ENCODE measurements around the gene ZNF568. TPM values are rescaled to one million over a fixed set of nuclear protein-coding genes. Genes with fewer than 3 reads are reported as not detected.

ZNF568 gene
- total RNA-seq, 2 experiments from 2014 or later: 0.13 TPM; not detected in 1

DNA sequence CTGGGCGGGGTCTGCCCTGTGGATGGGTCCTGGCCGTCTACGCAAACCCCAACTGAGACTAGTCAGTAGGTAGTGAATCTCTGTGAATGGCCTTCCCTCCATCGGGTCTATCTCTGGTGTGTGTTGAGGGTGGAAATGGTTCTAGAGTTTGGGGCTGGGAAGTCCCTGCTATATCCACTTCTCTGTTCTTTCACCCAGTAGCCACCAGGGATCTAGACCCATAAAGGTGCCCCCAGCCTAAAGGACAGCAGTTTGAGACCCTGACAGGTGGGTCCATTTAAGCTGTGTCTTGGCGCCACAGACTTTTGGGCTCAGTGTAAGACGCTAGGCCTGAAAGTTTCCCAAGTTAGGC lies 57.7 kb downstream of the ZNF568 start:
- H3K27ac ChIP-seq (ENCODE audit: low read depth, low read length, poor library complexity, severe bottlenecking): no peak overlapping the region
- no peaks in the 10 kb centered on the region for H3K36me3 ChIP-seq (ENCODE audit: insufficient read depth, low read length)
- no peaks in the 10 kb centered on the region for H3K4me1 ChIP-seq (ENCODE audit: insufficient read depth, low read length, poor library complexity, severe bottlenecking)
- no peaks in the 10 kb centered on the region for H3K9me3 ChIP-seq (ENCODE audit: low read length)
- no peaks in the 10 kb centered on the region for H3K79me2 ChIP-seq (ENCODE audit: insufficient read depth, low read depth, low read length)
- no peak overlapping the region for H2AFZ ChIP-seq (ENCODE audit: low read length)
- H3K9me2 ChIP-seq (ENCODE audit: insufficient read depth, low read length): no peaks in the 10 kb centered on the region
- BruUV-seq (replicated peaks): no TSS peak
- H3K4me3 ChIP-seq (ENCODE audit: low read depth, low read length, poor library complexity, severe bottlenecking): no peak overlapping the region
- DNase-seq (ENCODE audit: low spot score): no peak
- POLR2A ChIA-PET: no interaction called here
- no peaks in the 10 kb centered on the region for H4K20me1 ChIP-seq (ENCODE audit: insufficient read depth, low read length)
- no peak overlapping the region for H3K4me2 ChIP-seq (ENCODE audit: low read length)
- CTCF ChIA-PET (ENCODE audit: unreplicated experiment): no interaction called here
- intact Hi-C loops (cut with micrococcal nuclease; ENCODE audit: unreplicated experiment): no loop called here
- TF ChIP-seq EZH2phosphoT487 (IDR thresholded peaks at IDR 0.05; ENCODE audit: borderline replicate concordance, low read depth, low read length): no peak
- TF ChIP-seq, protein P1, sequence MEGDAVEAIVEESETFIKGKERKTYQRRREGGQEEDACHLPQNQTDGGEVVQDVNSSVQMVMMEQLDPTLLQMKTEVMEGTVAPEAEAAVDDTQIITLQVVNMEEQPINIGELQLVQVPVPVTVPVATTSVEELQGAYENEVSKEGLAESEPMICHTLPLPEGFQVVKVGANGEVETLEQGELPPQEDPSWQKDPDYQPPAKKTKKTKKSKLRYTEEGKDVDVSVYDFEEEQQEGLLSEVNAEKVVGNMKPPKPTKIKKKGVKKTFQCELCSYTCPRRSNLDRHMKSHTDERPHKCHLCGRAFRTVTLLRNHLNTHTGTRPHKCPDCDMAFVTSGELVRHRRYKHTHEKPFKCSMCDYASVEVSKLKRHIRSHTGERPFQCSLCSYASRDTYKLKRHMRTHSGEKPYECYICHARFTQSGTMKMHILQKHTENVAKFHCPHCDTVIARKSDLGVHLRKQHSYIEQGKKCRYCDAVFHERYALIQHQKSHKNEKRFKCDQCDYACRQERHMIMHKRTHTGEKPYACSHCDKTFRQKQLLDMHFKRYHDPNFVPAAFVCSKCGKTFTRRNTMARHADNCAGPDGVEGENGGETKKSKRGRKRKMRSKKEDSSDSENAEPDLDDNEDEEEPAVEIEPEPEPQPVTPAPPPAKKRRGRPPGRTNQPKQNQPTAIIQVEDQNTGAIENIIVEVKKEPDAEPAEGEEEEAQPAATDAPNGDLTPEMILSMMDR (conservative IDR thresholded peaks at IDR 0.05; ENCODE audit: low read length): no peak

- no TSS peak for BruUV-seq (replicated peaks)
- no peak overlapping the region for H3K27ac ChIP-seq (ENCODE audit: low read depth, low read length, poor library complexity, severe bottlenecking)
- no peak for DNase-seq (ENCODE audit: low spot score)
- H4K20me1 ChIP-seq (ENCODE audit: insufficient read depth, low read length): no peaks in the 10 kb centered on the region
- no peak overlapping the region for H2AFZ ChIP-seq (ENCODE audit: low read length)
- no peak overlapping the region for H3K4me3 ChIP-seq (ENCODE audit: low read depth, low read length, poor library complexity, severe bottlenecking)
- POLR2A ChIA-PET: no interaction called here
- H3K4me1 ChIP-seq (ENCODE audit: insufficient read depth, low read length, poor library complexity, severe bottlenecking): no peaks in the 10 kb centered on the region
- peaks cover 6% of the 10 kb centered on the region; the same call in 1 of the 2 replicates for H3K9me3 ChIP-seq (ENCODE audit: low read length)
- intact Hi-C loops (cut with micrococcal nuclease; ENCODE audit: unreplicated experiment): no loop called here
- TF ChIP-seq, protein P1 (conservative IDR thresholded peaks at IDR 0.05; ENCODE audit: low read length): no peak
- no peak for TF ChIP-seq EZH2phosphoT487 (IDR thresholded peaks at IDR 0.05; ENCODE audit: borderline replicate concordance, low read depth, low read length)
- no peaks in the 10 kb centered on the region for H3K9me2 ChIP-seq (ENCODE audit: insufficient read depth, low read length)
- H3K79me2 ChIP-seq (ENCODE audit: insufficient read depth, low read depth, low read length): no peaks in the 10 kb centered on the region
- H3K4me2 ChIP-seq (ENCODE audit: low read length): no peak overlapping the region
- CTCF ChIA-PET (ENCODE audit: unreplicated experiment): no interaction called here
- no peaks in the 10 kb centered on the region for H3K36me3 ChIP-seq (ENCODE audit: insufficient read depth, low read length)
Measured at GRCh38 chr19:36986131-36986530, 70.0 kb downstream of the ZNF568 start.

DNA sequence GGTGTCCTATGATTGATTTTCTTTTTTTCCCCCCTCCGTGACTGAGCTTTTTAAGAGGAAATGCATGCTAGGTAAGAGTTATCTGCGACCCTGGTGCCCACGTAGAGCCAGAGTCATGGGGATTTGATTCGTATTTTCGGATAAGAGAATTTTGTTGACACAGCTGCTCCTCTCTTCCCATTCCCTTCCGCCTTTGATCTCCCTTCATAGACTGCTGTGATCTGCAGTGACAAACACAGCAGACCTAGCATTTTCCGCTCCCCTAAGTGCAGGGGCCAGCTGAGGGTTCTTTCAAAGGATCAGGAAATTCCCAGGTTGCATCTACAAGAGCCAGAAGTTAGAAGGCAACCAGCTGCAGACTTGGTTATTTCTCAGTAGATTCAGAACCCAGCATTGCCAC lies 70.5 kb downstream of the ZNF568 start:
- TF ChIP-seq, protein P1 (conservative IDR thresholded peaks at IDR 0.05; ENCODE audit: low read length): no peak
- TF ChIP-seq EZH2phosphoT487 (IDR thresholded peaks at IDR 0.05; ENCODE audit: borderline replicate concordance, low read depth, low read length): no peak
- no TSS peak for BruUV-seq (replicated peaks)

More for the DNA sequence above, 70.5 kb downstream of the ZNF568 start:
- Histone ChIP-seq H3K9me3 (ENCODE audit: low read length) (peaks cover 6% of the 10 kb centered on the region; the same call in 1 of the 2 replicates), H3K79me2 (ENCODE audit: insufficient read depth, low read depth, low read length) (no peaks in the 10 kb centered on the region), H4K20me1 (ENCODE audit: insufficient read depth, low read length) (no peaks in the 10 kb centered on the region), H3K36me3 (ENCODE audit: insufficient read depth, low read length) (no peaks in the 10 kb centered on the region), H3K4me2 (ENCODE audit: low read length) (no peak overlapping the region), H3K4me1 (ENCODE audit: insufficient read depth, low read length, poor library complexity, severe bottlenecking) (no peaks in the 10 kb centered on the region), H2AFZ (ENCODE audit: low read length) (no peak overlapping the region), H3K9me2 (ENCODE audit: insufficient read depth, low read length) (no peaks in the 10 kb centered on the region), H3K27ac (ENCODE audit: low read depth, low read length, poor library complexity, severe bottlenecking) (no peak overlapping the region), H3K4me3 (ENCODE audit: low read depth, low read length, poor library complexity, severe bottlenecking) (no peak overlapping the region)
- no peak for DNase-seq (ENCODE audit: low spot score)
- intact Hi-C loops (cut with micrococcal nuclease; ENCODE audit: unreplicated experiment): no loop called here
- POLR2A ChIA-PET: no interaction called here
- CTCF ChIA-PET (ENCODE audit: unreplicated experiment): no interaction called here
